ENCODE results near the gene SPATA3.

- no peak for TF ChIP-seq CTCF (IDR thresholded peaks at IDR 0.05)
- no peak for TF ChIP-seq EP300 (IDR thresholded peaks at IDR 0.05; ENCODE audit: low read depth)
These were observed 51.5 kb downstream of the SPATA3 start for GRCh38 chr2:231047274-231047922.
